Panc1 (cell line): ENCODE data around the gene PAMR1. TPM values are rescaled to one million over a fixed set of nuclear protein-coding genes. Genes with fewer than 3 reads are reported as not detected.

Experiments
- ATAC-seq: fragments of 200-7000 bp; cut with Tn5 transposase; 2 replicates; pipeline ENCODE4 v1.9.1; 2020; ENCODE audit warnings: mild to moderate bottlenecking, moderate library complexity
- BruUV-seq: library from RNA; stranded (reverse); fragments of 400-500 nt; replicated peaks from 2 replicates; lab custom pipeline; 2021; lab: Mats Ljungman, UMichigan
- CTCF ChIA-PET: fragments of 300-600 bp; sonication (Branson Sonifier 250); formaldehyde crosslinking; loops from one replicate; lab custom pipeline; 2022; ENCODE audit warnings: antibody characterized with exemption; lab: Charles Lee
- POLR2A ChIA-PET: fragments of 300-600 bp; sonication (Branson Sonifier 250); formaldehyde crosslinking; loops from one replicate; lab custom pipeline; 2022; ENCODE audit warnings: antibody characterized with exemption; lab: Charles Lee
- DNase-seq: peaks from one replicate; pipeline ENCODE4 v3.0.0-alpha.2; 2010; ENCODE audit warnings: low read depth, low spot score
- H3K27ac ChIP-seq: 2 replicates; pipeline ENCODE4 v1.5.1; 2011; ENCODE audit warnings: mild to moderate bottlenecking, low read length, inconsistent platforms
- H3K27me3 ChIP-seq: fragments of 200-500 bp; sonication (Bioruptor generic); 2 replicates; pipeline ENCODE4 v1.6.0; 2014; ENCODE audit warnings: low read length, inconsistent platforms; ENCODE audit not compliant: control insufficient read depth, insufficient read depth
- H3K36me3 ChIP-seq: fragments of 200-500 bp; sonication (Bioruptor generic); 2 replicates; pipeline ENCODE4 v1.5.1; 2014; ENCODE audit warnings: inconsistent platforms, mild to moderate bottlenecking, low read length, moderate library complexity; ENCODE audit not compliant: control insufficient read depth, insufficient read depth
- H3K4me1 ChIP-seq: 2 replicates; pipeline ENCODE4 v1.5.1; 2011; ENCODE audit warnings: inconsistent platforms, mild to moderate bottlenecking, low read length, moderate library complexity; ENCODE audit not compliant: control insufficient read depth, insufficient read depth
- H3K4me3 ChIP-seq, 2 experiments: 2 replicates each; pipeline ENCODE4 v1.5.1; 2011 to 2012; ENCODE audit warnings: low read depth in 2 of 2, low read length in 2 of 2, mild to moderate bottlenecking in 2 of 2, inconsistent platforms in 1 of 2, moderate library complexity in 1 of 2
- H3K9me3 ChIP-seq: fragments of 200-500 bp; sonication (Bioruptor generic); 2 replicates; pipeline ENCODE4 v1.5.1; 2014; ENCODE audit warnings: low read depth, mild to moderate bottlenecking, inconsistent platforms, low read length, moderate library complexity; ENCODE audit not compliant: control insufficient read depth, insufficient read depth
- POLR2AphosphoS5 ChIP-seq: IDR thresholded peaks from 2 replicates; pipeline ENCODE4 v1.6.1; 2012; ENCODE audit warnings: mild to moderate bottlenecking, low read depth, low read length, moderate library complexity
- REST ChIP-seq, 2 experiments: IDR thresholded peaks; 2 replicates each; pipeline ENCODE4 v1.6.1; 2011 to 2012; ENCODE audit warnings: low read depth in 2 of 2, control low read depth in 1 of 2, low read length in 1 of 2, mild to moderate bottlenecking in 1 of 2, moderate library complexity in 1 of 2; ENCODE audit not compliant: insufficient read depth in 1 of 2
- SIN3A ChIP-seq: IDR thresholded peaks from 2 replicates; pipeline ENCODE4 v1.6.1; 2012; ENCODE audit warnings: low read depth, mild to moderate bottlenecking, low read length, moderate library complexity, borderline replicate concordance; ENCODE audit not compliant: insufficient read depth
- TCF7L2 ChIP-seq: IDR thresholded peaks from 2 replicates; pipeline ENCODE4 v1.6.1; 2011; ENCODE audit warnings: mild to moderate bottlenecking, low read depth, low read length, inconsistent platforms
- in situ Hi-C: cut with HindIII; loops from 2 replicates; pipeline ENCODE4 v1.10.0; 2016; ENCODE audit warnings: low sequenced_read_pairs, low pct_unique_long_range_greater_than_20kb
- intact Hi-C: fragments of 100-400 bp; cut with micrococcal nuclease; formaldehyde crosslinking; loops from one replicate; pipeline ENCODE4 v1.10.0; 2022; ENCODE audit not compliant: unreplicated experiment
- total RNA-seq: library from RNA; stranded (reverse); gene quantifications from one replicate; pipeline ENCODE4 v1.2.1, GENCODE V29; 2021; ENCODE audit not compliant: unreplicated experiment
- TF ChIP-seq, protein P1 (sequence below): fragments of 450-650 bp; IDR thresholded peaks from 2 replicates; pipeline ENCODE4 v1.5.1; 2017; ENCODE audit warnings: mild to moderate bottlenecking

The PAMR1 gene
- total RNA-seq, 1 experiment from 2014 or later, result 0.13 TPM

- H3K4me3 ChIP-seq, result no peak overlapping the region
- no peak for ATAC-seq
- no peaks in the 10 kb centered on the region for H3K36me3 ChIP-seq
- BruUV-seq, result no TSS peak
- intact Hi-C loops, result no loop called here
- peaks cover 12% of the 10 kb centered on the region for H3K27me3 ChIP-seq
- in situ Hi-C loops, result no loop called here
- no peaks in the 10 kb centered on the region for H3K9me3 ChIP-seq
- no peak overlapping the region for H3K27ac ChIP-seq
- DNase-seq, result no peak
- TF ChIP-seq TCF7L2 (no peak), SIN3A (no peak), POLR2AphosphoS5 (no peak)
- TF ChIP-seq, protein P1, sequence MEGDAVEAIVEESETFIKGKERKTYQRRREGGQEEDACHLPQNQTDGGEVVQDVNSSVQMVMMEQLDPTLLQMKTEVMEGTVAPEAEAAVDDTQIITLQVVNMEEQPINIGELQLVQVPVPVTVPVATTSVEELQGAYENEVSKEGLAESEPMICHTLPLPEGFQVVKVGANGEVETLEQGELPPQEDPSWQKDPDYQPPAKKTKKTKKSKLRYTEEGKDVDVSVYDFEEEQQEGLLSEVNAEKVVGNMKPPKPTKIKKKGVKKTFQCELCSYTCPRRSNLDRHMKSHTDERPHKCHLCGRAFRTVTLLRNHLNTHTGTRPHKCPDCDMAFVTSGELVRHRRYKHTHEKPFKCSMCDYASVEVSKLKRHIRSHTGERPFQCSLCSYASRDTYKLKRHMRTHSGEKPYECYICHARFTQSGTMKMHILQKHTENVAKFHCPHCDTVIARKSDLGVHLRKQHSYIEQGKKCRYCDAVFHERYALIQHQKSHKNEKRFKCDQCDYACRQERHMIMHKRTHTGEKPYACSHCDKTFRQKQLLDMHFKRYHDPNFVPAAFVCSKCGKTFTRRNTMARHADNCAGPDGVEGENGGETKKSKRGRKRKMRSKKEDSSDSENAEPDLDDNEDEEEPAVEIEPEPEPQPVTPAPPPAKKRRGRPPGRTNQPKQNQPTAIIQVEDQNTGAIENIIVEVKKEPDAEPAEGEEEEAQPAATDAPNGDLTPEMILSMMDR, result no peak
- ChIA-PET CTCF (no interaction called here), POLR2A (no interaction called here)
- H3K4me1 ChIP-seq, result no peaks in the 10 kb centered on the region
Measured at GRCh38 chr11:35494957-35495490, 30.4 kb downstream of the PAMR1 start.

DNA sequence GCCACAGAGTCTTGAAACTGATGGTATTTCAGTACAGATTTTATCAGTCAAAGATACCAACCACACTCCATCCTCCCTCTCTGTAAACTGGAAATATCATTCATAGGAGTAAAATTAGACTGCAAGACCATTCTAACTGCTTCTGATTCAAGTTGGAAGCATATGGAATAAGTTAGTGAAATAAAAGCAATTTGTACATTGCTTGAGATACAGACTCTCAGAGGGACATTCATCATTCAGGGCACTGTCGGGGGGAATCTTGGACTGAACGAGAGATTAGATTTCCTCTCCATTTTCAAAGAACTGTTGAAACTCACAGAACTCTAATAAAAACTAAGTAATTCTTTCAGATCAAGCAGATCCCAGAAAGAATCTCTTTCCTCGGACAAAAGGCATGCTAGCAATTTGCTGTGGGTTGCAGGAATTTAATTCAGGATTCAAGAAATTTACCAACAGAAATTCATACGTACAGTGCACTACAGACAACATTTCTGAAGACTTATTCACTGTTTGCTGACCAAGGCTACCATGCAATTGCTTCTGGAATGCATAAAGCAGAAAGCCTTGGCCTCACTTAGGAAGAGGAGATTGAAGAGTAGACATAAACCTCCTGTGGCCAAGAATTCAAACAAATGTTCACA, 34.1 kb downstream of the PAMR1 start:
- Histone ChIP-seq H3K9me3 (no peaks in the 10 kb centered on the region), H3K4me1 (no peaks in the 10 kb centered on the region), H3K27me3 (peaks cover 22% of the 10 kb centered on the region), H3K36me3 (no peaks in the 10 kb centered on the region), H3K4me3 (no peak overlapping the region), H3K27ac (no peak overlapping the region)
- ChIA-PET CTCF (no interaction called here), POLR2A (no interaction called here)
- ATAC-seq (no peak), DNase-seq (no peak)
- TF ChIP-seq POLR2AphosphoS5 (no peak), TCF7L2 (no peak), REST (IDR thresholded peaks at IDR 0.05; ENCODE audit: insufficient read depth in 1 of 2, low read depth in 2 of 2, low read length in 1 of 2) (no peak), SIN3A (no peak)
- TF ChIP-seq, protein P1, result no peak
- BruUV-seq, result no TSS peak
- in situ Hi-C loops, result no loop called here
- intact Hi-C loops, result no loop called here
